Tracheal epithelial cell (primary cell): ENCODE measurements around the gene TLCD1. TPM values are rescaled to one million over a fixed set of nuclear protein-coding genes. Genes with fewer than 3 reads are reported as not detected.

Source experiments
- total RNA-seq: library from RNA; depleted of rRNA; stranded (reverse); fragments of >200 nt; gene quantifications from 2 replicates; pipeline ENCODE4 v1.2.1, GENCODE V29; 2014

TLCD1 gene, protein sequence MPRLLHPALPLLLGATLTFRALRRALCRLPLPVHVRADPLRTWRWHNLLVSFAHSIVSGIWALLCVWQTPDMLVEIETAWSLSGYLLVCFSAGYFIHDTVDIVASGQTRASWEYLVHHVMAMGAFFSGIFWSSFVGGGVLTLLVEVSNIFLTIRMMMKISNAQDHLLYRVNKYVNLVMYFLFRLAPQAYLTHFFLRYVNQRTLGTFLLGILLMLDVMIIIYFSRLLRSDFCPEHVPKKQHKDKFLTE
- total RNA-seq, result 9.4 and 10.6 TPM in 2 replicates

DNA sequence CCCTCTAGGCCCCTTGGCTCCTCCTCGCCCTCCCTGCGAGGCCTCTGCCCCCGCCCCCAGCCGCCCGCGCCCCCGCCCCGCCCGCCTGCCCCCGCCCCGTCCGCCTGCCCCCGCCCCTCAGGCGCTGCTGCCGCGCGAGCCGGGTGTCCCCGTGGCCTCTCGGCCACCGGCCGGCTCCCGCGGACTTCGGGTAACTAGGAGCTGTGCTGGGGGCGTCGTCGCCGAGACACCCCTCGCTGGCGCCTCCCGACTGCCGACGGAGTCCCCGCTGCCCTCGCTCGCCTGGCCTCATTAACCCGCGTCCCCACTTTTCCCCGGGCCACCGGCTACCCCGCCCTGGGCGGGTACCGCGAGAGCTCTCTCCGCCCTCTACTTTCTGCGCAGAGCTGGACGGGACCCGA, at the start of gene TLCD1:
Gene TLCD1, minus strand, starts transcription at position 8 of the 401 bp plus-strand sequence. CDS start 136 bp downstream, outside the sequence.

DNA sequence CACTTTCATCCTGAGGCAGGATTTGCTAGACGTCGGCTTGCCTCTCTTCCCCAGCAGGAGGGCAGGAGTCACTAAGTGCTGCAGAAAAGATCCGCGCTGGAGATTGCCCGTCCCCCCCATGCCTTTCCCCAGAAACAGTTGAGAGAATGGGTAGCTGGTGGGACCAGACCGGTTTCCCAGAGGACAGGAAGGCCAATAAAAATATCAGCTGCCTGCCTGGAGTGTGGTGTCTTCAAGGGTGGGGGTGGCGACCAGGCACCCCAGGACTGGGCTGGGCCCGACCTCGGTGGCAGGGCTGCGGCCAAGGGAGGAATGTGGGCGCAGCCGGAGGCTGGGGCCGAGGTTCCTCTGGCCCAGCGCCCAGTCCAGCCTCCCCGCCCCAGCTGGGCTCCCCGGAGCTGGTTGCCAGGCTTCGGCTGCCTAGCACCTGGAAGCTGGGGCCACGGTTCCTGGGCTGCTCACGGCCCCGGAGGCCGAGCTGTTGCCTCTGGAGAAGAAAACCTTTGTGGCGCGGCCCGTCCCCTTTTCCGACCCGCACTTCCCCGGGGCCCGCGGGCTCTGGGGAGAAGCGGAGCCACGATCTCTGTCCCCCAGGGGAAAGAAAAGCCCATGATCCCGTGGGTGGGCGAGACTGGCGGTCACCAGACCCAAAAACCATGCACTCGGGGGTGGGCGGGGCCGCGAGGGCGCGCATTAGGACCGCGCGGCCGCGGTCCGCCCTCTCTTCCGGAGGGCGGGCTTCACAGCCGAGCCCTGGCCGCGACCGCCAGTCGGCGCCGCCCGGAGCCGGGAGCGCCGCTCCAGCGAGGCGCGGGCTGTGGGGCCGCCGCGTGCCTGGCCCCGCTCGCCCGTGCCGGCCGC, 17.4 kb upstream of the TLCD1 start, which contains the start of gene TRAF4:
Gene TRAF4, plus strand, starts transcription at position 769 of the 861 bp plus-strand sequence. CDS start 102 bp downstream, outside the sequence.

DNA sequence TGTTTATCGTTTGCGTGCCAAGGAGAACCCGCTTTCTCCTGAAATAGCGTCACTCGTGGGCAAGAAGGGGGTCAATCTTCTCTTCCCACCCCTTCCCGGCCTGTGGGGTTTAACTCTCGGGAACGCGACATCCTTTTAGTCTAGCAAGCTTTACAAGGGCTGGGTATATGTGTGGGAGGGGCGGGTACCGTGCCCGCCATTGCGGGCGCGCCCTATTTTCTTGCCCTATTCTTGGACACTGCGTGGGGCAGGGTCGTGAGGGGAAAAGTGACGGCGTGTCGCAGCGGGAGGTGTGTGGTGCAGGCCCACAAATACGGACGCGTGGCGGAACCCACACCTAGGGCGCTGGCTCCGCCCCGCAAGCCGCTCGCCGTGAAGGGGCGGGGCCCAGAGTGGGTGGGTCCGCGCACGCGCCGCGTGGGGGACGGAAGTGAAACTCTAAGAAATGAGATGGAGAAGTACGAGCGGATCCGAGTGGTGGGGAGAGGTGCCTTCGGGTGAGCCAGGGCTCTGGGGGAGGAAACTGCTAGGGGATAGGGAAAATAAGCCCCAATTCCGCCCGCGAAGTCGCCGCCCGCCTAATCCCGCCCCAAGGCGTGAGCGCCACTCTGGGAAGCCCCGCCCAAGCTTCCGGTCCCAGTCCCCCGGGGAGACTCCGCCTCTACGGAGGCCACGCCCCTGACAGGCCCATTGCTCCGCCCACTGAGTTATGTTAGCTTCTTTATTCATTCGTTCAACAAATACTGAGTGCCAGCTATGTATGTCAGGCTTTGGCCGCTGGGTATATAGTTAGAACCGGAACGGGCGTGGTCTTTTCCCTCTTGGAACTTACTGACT, 2.5 kb upstream of the TLCD1 start, which contains the start of gene NEK8:
Gene NEK8, plus strand, starts transcription at position 425 of the 837 bp plus-strand sequence. Its CDS starts 26 bp downstream, at position 451.

DNA sequence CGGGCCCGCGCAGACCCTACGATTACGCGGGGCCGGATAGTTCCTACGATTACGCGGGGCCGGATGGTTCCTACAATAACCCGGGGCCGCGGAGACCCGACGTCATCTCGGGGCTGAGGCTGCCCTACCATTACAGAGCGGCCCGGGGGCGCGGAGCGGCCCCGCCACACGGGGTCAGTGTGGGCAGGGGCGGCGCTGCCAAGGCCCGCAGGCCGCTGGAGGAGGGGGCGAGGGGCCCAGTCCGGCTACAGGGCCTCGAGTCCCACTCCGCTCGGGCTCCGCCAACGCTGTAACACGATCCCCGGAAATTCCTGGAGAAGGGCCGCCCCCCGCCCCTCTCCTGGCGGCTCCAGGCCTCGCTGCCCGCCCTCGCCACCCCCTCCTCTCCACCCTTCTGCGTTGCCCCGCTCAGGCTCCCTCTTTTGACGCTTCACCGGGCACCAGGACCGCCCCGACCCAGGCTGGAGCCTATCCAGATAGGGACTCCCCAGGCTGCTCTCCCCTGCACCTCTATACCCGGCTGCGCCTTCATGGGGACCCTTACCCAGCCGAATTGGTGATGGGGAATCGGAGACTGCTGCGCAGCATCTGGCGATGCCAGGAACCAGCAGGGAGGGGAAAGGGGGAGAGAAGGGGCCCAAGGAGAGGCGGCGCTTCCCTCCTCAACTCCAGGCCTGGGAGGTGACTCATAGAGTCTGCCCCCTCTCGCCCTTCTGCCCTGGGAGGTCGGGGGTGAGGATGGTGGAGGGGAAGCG, 8.3 kb downstream of the TLCD1 start, which contains the start of gene RAB34:
Gene RAB34, minus strand, starts transcription at position 291 of the 755 bp plus-strand sequence. CDS start 602 bp downstream, outside the sequence.

DNA sequence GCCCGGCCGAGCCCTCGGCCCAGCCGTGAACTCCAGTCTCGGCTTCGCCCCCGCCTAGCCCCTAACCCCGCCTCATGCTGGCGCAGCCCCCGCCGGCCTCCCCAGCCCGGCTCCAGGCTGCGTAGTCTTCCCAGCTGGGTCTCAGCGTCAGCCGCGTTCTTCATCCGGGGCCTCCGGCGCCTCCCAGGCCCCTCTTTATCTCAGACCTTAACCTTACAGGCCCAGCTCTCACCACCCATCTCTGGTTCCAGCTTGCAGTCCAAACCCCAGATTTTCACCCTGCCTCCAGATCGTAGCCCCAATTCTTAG, 14.4 kb downstream of the TLCD1 start, which contains the start of gene PROCA1:
Gene PROCA1, minus strand, starts transcription at position 166 of the 309 bp plus-strand sequence. CDS start 228 bp downstream, outside the sequence.

Other genes starting within 250 kb of the TLCD1 start
- 0.21 and 0.24 TPM in 2 replicates for gene FOXN1, start 219.9 kb downstream of the TLCD1 start, total RNA-seq
- gene UNC119, start 173.6 kb downstream of the TLCD1 start, total RNA-seq, result 30.6 and 34.5 TPM in 2 replicates
- 45.2 and 48.4 TPM in 2 replicates for gene PIGS, start 154.7 kb downstream of the TLCD1 start, total RNA-seq
- 78.4 and 88.7 TPM in 2 replicates for gene ALDOC, start 149.3 kb downstream of the TLCD1 start, total RNA-seq
- gene SPAG5, start 127.2 kb downstream of the TLCD1 start, total RNA-seq, result 0.85 and 3.9 TPM in 2 replicates
- 2.7 and 4.7 TPM in 2 replicates for gene RSKR, start 112.0 kb downstream of the TLCD1 start, total RNA-seq
- 101 and 151 TPM in 2 replicates for gene BLTP2, start 81.1 kb downstream of the TLCD1 start, total RNA-seq
- gene SDF2, start 64.3 kb downstream of the TLCD1 start, total RNA-seq, result 51.1 and 56.1 TPM in 2 replicates
- 24.3 and 28.4 TPM in 2 replicates for gene SUPT6H, start 64.0 kb downstream of the TLCD1 start, total RNA-seq
- 0.24 and 0.64 TPM in 2 replicates for gene PROCA1, start 14.3 kb downstream of the TLCD1 start, total RNA-seq
- 118 and 133 TPM in 2 replicates for gene RAB34, start 8.4 kb downstream of the TLCD1 start, total RNA-seq
- gene RPL23A, start 6.2 kb downstream of the TLCD1 start, total RNA-seq, result 783 and 1,374 TPM in 2 replicates
- gene NEK8, start 2.6 kb upstream of the TLCD1 start, total RNA-seq, result 2.6 and 4.1 TPM in 2 replicates
- 37.9 and 57.4 TPM in 2 replicates for gene TRAF4, start 17.8 kb upstream of the TLCD1 start, total RNA-seq
- gene FAM222B, start 116.6 kb upstream of the TLCD1 start, total RNA-seq, result 1.7 and 3.4 TPM in 2 replicates
- gene ERAL1, start 128.8 kb upstream of the TLCD1 start, total RNA-seq, result 35.9 and 39.2 TPM in 2 replicates
- 30.1 and 33.0 TPM in 2 replicates for gene FLOT2, start 171.5 kb upstream of the TLCD1 start, total RNA-seq
- gene DHRS13, start 176.8 kb upstream of the TLCD1 start, total RNA-seq, result 11.3 and 14.9 TPM in 2 replicates
- 9.4 and 11.7 TPM in 2 replicates for gene PHF12, start 225.3 kb upstream of the TLCD1 start, total RNA-seq